Hepatocyte (in vitro differentiated cells): ENCODE measurements around the gene ST6GALNAC5. TPM values are rescaled to one million over a fixed set of nuclear protein-coding genes. Genes with fewer than 3 reads are reported as not detected.

Source experiments
- DNase-seq: peaks from one replicate; pipeline ENCODE4 v3.0.0-alpha.2; 2016; ENCODE audit warnings: low spot score
- H2AFZ ChIP-seq: fragments of 200-600 bp; sonication (generic); 2 replicates; pipeline ENCODE4 v1.6.0; 2016; ENCODE audit warnings: antibody characterized with exemption, mild to moderate bottlenecking
- H3K27ac ChIP-seq: fragments of 200-600 bp; sonication (generic); 2 replicates; pipeline ENCODE4 v1.5.1; 2016; ENCODE audit warnings: mild to moderate bottlenecking
- H3K27me3 ChIP-seq: fragments of 200-600 bp; sonication (generic); 2 replicates; pipeline ENCODE4 v1.6.1; 2016
- H3K36me3 ChIP-seq: fragments of 200-600 bp; sonication (generic); replicated peaks from 2 replicates; pipeline ENCODE4 v1.5.1; 2016; ENCODE audit warnings: low read depth; ENCODE audit not compliant: insufficient read depth
- H3K4me1 ChIP-seq: fragments of 200-600 bp; sonication (generic); 2 replicates; pipeline ENCODE4 v1.5.1; 2016; ENCODE audit warnings: mild to moderate bottlenecking, moderate library complexity; ENCODE audit not compliant: insufficient read depth
- H3K4me2 ChIP-seq: fragments of 200-600 bp; sonication (generic); 2 replicates; pipeline ENCODE4 v1.6.0; 2016
- H3K4me3 ChIP-seq: fragments of 200-600 bp; sonication (generic); 2 replicates; pipeline ENCODE4 v1.5.1; 2016; ENCODE audit warnings: mild to moderate bottlenecking
- H3K79me2 ChIP-seq: fragments of 200-600 bp; sonication (generic); 2 replicates; pipeline ENCODE4 v1.6.0; 2017; ENCODE audit warnings: mild to moderate bottlenecking
- H3K9me2 ChIP-seq: fragments of 200-600 bp; sonication (generic); replicated peaks from 2 replicates; pipeline ENCODE4 v1.6.0; 2017; ENCODE audit warnings: mild to moderate bottlenecking; ENCODE audit not compliant: insufficient read depth
- H3K9me3 ChIP-seq: fragments of 200-600 bp; sonication (generic); 2 replicates; pipeline ENCODE4 v1.5.1; 2016; ENCODE audit warnings: low read depth, mild to moderate bottlenecking
- H4K20me1 ChIP-seq: fragments of 200-600 bp; sonication (generic); 2 replicates; pipeline ENCODE4 v1.6.0; 2016; ENCODE audit warnings: mild to moderate bottlenecking; ENCODE audit not compliant: insufficient read depth, poor library complexity, severe bottlenecking
- CTCF ChIP-seq: fragments of 200-600 bp; sonication (generic); IDR thresholded peaks from 2 replicates; pipeline ENCODE4 v1.5.1; 2016; ENCODE audit warnings: antibody characterized with exemption, mild to moderate bottlenecking; ENCODE audit not compliant: poor library complexity
- EZH2 ChIP-seq: fragments of 200-600 bp; sonication (generic); IDR thresholded peaks from 2 replicates; pipeline ENCODE4 v1.6.1; 2016; ENCODE audit warnings: antibody characterized with exemption, mild to moderate bottlenecking, borderline replicate concordance
- EZH2phosphoT487 ChIP-seq: fragments of 200-600 bp; sonication (generic); IDR thresholded peaks from one replicate; pipeline ENCODE4 v1.6.1; 2018; ENCODE audit warnings: antibody characterized with exemption, mild to moderate bottlenecking, low read depth, moderate library complexity; ENCODE audit not compliant: unreplicated experiment, severe bottlenecking
- WGBS: methylation state at CpG from one replicate; pipeline ENCODE4 v1.1.6; 2016; ENCODE audit warnings: low lambda C conversion rate; ENCODE audit errors: missing lambda C conversion rate; 5-methylcytosine and 5-hydroxymethylcytosine counted together
- polyA plus RNA-seq: library from polyadenylated mRNA; unstranded; fragments of >200 nt; fragmentation: Nextera tagmentation; extraction: Ambion mirVana; gene quantifications from 2 replicates; pipeline ENCODE4 v1.2.1, GENCODE V29; 2016
- total RNA-seq: library from RNA; depleted of rRNA; stranded (reverse); fragments of >200 nt; gene quantifications from 2 replicates; pipeline ENCODE4 v1.2.3, GENCODE V29; 2014

ST6GALNAC5 gene
- total and polyA plus RNA-seq, 2 experiments from 2014 or later, result 3.6 to 3.7 TPM

- Histone ChIP-seq H3K9me2 (no peaks in the 10 kb centered on the region), H3K27ac (no peak overlapping the region), H4K20me1 (no peaks in the 10 kb centered on the region), H3K9me3 (no peaks in the 10 kb centered on the region), H2AFZ (no peak overlapping the region), H3K4me3 (no peak overlapping the region), H3K27me3 (no peaks in the 10 kb centered on the region), H3K79me2 (no peaks in the 10 kb centered on the region), H3K36me3 (no peaks in the 10 kb centered on the region), H3K4me2 (no peak overlapping the region), H3K4me1 (no peaks in the 10 kb centered on the region)
- no peak for TF ChIP-seq EZH2phosphoT487
- no peak for TF ChIP-seq EZH2
- no peak for TF ChIP-seq CTCF
- no peak for DNase-seq
- WGBS, result 86% methylated on average over 7 of the region's 7 CpGs
These were observed 190.8 kb downstream of the ST6GALNAC5 start for GRCh38 chr1:77057994-77058585.

GRCh38 chr1:77060000-77060399 lies 192.7 kb downstream of the ST6GALNAC5 start:
- Histone ChIP-seq H3K9me3 (no peaks in the 10 kb centered on the region), H3K79me2 (no peaks in the 10 kb centered on the region), H4K20me1 (no peaks in the 10 kb centered on the region), H3K9me2 (no peaks in the 10 kb centered on the region), H3K27ac (no peak overlapping the region), H2AFZ (no peak overlapping the region), H3K27me3 (no peaks in the 10 kb centered on the region), H3K36me3 (no peaks in the 10 kb centered on the region), H3K4me2 (no peak overlapping the region), H3K4me1 (no peaks in the 10 kb centered on the region), H3K4me3 (no peak overlapping the region)
- 58% methylated on average over 5 of the region's 5 CpGs for WGBS
- TF ChIP-seq CTCF (no peak), EZH2phosphoT487 (no peak), EZH2 (no peak)
- DNase-seq, result no peak

GRCh38 chr1:77061162-77061561 lies 193.9 kb downstream of the ST6GALNAC5 start:
- no peak overlapping the region for H3K4me2 ChIP-seq

More at GRCh38 chr1:77061162-77061561, 193.9 kb downstream of the ST6GALNAC5 start:
- Histone ChIP-seq H3K9me3 (no peaks in the 10 kb centered on the region), H2AFZ (no peak overlapping the region), H3K27ac (no peak overlapping the region), H3K9me2 (no peaks in the 10 kb centered on the region), H3K27me3 (no peaks in the 10 kb centered on the region), H3K4me3 (no peak overlapping the region), H3K4me1 (no peaks in the 10 kb centered on the region), H4K20me1 (no peaks in the 10 kb centered on the region), H3K79me2 (no peaks in the 10 kb centered on the region), H3K36me3 (no peaks in the 10 kb centered on the region)
- WGBS, result 82% methylated on average over 3 of the region's 3 CpGs
- no peak for TF ChIP-seq CTCF
- TF ChIP-seq EZH2, result no peak
- TF ChIP-seq EZH2phosphoT487, result no peak
- no peak for DNase-seq
